HG02973 (cell line): Measurements from ENCODE around the gene UCP2.

Source experiments
- ATAC-seq: cut with Tn5 transposase; IDR thresholded peaks from one replicate; pipeline ENCODE4 v1.9.1; 2021; ENCODE audit warnings: moderate library complexity; ENCODE audit not compliant: unreplicated experiment

UCP2 gene, protein sequence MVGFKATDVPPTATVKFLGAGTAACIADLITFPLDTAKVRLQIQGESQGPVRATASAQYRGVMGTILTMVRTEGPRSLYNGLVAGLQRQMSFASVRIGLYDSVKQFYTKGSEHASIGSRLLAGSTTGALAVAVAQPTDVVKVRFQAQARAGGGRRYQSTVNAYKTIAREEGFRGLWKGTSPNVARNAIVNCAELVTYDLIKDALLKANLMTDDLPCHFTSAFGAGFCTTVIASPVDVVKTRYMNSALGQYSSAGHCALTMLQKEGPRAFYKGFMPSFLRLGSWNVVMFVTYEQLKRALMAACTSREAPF

DNA sequence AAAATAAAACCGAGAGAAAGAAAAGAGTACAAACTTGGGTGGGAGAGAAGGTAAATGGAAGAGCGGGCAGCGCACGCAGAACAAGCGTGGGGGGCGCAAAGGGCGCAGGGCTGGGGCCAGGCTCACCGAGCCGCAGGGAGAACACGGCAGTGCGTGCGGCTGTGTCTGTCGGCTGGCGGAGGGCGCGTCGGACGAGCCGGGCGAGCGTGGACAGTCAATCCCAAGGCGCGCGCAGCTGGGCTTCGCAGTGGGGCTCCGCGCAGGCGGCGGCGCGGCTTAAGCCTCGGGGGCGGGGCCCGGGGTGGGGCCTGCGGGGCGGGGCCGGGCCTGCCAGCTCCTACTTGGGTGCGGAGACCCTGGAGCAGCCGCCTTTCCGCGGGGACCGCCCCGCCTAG, at the start of gene UCP2:
Gene UCP2, minus strand, starts transcription at position 249 of the 395 bp plus-strand sequence. CDS start 4,465 bp downstream, outside the sequence.
- ATAC-seq, result peak; percentile 36

DNA sequence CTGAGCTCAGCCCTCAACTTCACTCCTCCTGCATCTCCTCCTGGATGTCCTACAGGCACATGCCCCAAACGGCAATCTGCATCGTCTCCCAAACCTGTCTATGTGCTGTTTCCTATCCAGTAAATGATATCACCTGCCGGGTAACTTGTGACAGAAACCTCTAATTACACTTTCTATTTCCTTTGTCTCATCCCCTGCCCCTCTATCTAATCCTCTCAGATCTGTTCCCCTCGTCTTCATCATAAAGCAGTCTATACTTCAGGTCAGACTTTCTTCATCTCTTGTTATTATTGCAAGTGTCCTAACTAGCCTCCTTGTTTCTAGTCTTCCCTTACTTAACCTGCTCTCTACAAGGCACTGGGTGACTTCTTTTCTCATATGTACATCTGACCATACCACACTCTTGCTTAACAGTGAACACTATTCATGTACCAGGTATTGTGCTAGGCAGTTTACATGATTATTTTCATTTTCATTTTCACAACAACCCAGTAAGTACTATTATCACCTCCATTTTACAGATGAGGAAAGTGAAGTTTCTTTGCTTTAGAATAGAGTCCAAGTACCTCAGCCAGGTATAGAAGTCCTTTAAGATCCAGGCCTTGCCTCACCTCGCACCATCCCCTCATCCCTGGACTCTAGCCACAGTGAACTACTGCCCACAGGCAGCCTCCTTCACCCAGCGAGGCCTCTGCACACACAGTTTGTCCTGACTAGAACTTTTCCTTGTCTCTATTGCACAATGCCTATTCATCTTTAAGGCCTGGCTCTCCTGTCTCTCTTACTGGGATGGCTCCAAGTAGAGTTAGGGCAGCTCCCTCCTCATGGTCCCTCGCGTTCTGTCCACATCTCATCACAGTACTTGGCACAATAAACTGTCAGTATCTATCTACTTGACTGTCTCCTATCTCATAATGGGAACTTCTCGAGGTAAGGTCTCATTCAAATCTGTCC, 48.4 kb upstream of the UCP2 start:
- ATAC-seq, result no peak

DNA sequence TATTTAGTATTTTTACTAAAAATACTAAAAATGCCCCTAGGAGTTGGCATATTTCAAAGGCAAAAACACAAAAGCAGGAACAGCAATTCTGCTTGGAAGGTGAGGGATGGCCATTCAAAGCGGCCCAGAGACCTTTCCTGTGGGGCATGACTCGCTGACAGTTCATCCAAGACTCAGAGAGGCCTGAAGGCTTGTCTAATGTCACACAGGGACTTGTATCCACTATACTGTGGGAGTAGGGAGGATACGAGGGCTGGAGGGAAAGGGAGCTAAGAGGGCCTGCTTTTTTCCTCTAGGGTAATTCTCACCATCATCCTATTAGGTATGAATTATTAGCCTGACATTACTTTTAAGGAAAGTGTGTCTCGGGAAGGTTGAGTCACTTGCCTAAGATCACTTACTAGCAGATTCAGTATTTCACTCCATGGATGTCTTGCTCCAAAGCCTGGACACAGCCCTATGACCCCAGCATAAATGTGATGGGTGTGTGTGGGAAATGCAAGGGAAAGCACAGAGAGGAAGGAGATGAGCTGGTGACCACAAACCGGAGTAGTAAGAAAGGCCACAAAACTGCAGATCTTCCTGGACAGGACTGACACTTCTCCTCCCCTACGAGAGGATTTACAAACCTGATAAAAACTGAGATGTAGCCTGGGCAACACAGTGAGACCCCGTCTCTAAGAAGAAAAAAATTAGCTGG, 43.0 kb upstream of the UCP2 start:
- ATAC-seq, result no peak

DNA sequence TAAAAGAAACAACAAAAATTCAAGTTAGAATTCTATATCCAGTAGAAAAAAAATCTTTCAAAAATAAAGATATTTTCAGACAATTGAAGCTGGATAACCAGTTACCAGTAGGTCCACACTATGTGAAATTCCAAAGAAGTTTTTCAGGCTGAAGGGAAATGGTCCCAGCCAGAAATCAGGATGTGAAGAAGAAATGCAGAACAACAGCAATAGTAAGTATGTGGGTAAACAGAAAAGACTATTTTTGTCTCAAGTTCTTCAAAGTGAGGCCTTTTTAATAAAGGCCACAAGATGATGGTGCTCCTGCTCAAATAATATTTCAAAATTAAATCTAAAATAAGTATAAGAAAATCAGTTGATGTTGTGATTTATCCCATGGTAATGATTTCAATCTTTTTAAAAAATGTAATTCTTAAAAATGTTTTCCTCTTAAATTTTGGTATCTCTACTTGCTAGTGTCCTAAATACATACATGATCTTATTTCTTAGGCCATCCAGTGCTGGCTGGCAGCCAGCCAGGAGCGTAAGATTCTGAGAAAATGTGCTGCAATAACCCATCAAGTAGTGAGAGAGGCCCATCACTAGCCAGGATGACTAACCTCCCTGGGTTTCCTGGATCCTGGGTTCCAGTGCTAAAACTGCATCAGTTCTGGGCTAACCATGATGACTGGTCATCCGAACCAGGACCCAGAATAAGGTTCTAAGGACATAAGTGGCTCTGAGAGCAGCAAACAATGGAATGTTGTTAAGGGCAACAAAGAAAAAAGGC, 41.8 kb upstream of the UCP2 start:
- ATAC-seq, result no peak

DNA sequence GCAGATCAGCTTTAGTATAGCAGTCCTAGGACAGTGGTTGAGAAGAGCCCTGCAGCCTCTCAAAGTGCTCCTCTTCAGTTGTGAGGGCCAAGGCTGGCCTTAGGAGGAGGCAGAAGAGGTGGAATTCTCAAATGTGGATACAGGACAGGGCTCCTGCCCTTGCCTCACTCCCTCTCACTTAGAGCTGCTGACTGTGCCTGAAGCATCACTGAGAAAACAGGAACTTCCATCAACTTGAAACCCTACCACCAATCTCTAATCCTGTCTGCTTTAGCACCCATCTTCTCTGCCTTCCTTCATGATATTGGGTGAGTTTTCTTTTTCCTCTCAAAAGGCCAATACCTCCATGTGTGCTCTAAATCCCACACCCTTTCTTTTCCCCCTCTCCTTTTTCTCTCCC, 40.6 kb upstream of the UCP2 start:
- ATAC-seq, result no peak

DNA sequence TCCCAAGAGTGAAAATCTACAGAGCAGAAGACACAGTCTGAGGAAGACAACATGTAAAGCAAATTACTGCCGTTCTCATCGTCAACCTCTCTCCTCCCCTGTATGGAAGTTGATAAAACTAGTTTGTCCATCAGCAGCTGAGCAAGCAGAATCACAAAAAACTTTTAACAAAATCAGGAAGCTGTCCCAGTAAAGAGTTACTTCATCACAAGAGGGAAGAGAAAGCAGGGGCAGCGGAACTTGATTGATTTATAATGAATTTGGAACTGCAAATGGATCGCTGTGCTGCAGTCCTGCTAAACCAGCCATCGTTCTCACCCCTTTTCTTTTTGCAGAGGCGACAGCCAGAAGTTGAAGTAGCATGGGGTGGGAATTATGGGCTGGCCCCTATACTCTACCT, 39.9 kb upstream of the UCP2 start:
- ATAC-seq, result no peak

DNA sequence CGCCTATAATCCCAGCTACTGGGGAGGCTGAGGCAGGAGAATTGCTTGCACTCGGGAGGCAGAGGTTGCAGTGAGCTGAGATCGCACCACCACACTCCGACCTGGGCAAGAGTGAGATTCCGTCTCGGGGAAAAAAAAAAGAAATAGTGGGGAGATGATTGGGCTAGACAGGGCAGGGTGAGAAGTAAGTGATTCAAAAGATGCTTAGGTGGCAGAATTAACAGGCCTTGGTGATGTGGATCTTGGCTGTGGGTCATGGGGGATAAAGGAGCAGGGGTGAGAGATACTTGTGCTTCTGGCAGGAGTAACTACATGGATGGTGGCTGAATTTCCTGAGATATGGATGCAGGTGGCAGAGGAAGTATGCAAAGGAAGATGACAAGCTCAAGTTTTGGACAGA, 39.4 kb upstream of the UCP2 start:
- no peak for ATAC-seq

DNA sequence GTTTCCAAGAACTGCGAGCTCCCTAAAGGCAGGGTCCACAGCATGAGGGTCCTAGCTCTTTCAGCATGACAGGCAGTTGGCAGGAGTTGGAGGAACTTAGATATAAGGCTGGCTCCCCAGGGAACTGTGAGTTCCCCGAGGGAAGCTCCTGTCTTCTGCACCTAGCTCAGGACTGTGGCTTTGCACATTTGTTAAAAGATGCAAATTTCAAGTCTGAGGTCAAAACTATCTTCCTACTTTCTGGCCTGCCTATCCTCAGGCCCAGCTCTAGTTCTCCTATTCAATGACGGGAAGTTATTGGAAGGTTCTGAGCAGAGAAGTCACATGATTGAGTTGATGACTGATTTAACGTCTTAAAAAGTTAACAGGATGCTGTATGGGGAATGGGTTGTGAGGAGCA, 37.9 kb upstream of the UCP2 start:
- ATAC-seq, result no peak

DNA sequence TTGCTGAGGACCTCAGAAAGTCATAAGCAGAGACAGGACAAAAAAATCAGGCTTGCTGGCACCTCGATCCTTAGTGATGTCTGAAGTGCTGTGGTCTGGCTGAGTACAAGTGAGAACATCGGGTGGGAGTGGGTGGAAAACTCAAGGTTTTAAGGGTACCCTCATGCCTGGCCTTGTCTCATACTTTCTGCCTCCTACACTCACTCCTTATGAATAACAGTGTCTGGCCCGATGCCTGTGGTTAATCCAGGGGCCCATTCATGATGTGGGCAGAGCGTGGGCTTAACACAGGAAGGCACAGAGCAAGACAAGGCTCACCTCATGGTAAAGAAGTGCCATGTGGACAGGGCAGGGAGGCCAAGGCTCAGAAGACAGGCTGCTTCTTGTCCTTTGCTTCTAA, 37.2 kb upstream of the UCP2 start:
- ATAC-seq, result no peak

DNA sequence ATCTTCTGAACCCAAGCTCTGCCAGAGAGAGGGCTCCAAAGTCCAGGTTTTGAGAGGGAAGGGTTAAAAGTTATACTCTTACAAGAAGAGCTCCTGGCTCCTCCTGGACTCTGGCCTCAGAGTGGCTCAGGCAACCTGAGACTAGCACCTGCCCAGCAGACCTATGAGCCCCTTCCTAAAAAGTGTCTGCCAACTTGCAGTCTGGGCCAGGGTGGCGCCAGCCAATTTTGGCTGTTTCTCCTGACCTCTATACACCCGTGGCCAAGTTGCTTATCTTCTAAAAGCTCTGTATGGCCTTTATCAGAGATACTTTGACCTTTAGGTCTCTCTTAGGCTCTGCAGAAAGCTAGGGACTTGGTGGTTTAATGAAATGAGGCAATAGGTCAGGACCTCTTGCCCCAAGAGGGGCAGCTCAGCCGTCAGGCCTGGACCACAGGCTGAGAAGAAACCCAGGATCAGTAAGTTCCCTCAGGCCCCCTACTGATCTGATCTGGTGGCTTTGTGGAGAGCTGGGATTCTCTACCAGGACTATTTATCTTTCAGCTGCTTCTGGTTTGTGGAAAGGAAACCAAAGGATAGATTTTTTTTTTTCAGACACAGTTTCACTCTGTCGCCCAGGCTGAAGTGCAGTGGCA, 36.6 kb upstream of the UCP2 start:
- no peak for ATAC-seq

DNA sequence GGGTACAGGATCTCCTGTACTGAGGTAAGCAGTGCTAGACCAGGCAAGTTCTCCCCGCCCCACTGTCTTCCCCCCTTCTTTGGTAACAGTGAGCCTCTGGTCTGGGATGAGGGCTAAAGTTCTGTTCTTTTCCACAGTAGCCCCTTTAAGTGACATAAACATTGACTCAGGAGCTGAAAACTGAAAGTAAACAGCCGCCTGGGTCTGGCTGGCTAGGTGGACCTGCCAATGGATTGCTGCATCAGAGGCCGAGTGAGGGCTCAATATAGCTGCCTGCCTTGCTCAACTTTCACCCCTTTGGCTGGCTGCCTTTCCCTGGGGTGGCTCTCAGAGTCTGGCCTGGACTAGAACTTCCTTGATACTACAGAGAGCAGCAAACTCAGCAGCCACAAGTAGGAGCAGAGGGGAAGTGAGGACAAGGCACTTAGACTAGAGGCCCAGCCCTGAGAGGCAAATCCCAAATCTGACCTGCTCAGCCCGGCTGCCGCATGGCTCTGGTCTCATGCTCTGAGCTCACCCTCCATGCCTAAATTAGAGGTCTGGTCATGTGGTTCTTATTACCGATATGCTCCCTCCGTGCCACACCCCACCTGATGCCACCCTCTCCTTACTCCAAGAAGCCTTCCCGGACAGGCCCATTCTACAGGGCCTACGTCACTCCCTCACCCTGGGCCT, 35.8 kb upstream of the UCP2 start:
- no peak for ATAC-seq

DNA sequence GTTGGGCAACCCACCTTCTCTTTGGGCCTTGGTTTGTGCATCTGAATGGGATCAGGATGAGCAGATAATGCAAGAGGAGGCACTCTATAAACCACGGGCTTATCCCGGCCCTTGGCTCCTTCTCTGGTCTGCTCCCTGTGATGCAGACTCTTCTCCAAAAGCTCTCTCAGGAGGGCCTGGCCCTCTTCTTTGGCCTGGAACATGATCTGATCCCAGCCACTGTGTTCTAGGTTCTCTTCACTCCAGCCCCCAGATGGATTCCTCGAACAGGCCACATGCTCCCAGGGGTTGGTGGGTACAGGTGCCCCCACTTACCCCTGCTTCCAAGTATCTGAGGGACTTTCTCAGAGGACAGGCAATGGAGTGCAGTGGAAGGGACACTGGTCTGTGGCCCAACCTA, 35.0 kb upstream of the UCP2 start:
- ATAC-seq, result no peak

DNA sequence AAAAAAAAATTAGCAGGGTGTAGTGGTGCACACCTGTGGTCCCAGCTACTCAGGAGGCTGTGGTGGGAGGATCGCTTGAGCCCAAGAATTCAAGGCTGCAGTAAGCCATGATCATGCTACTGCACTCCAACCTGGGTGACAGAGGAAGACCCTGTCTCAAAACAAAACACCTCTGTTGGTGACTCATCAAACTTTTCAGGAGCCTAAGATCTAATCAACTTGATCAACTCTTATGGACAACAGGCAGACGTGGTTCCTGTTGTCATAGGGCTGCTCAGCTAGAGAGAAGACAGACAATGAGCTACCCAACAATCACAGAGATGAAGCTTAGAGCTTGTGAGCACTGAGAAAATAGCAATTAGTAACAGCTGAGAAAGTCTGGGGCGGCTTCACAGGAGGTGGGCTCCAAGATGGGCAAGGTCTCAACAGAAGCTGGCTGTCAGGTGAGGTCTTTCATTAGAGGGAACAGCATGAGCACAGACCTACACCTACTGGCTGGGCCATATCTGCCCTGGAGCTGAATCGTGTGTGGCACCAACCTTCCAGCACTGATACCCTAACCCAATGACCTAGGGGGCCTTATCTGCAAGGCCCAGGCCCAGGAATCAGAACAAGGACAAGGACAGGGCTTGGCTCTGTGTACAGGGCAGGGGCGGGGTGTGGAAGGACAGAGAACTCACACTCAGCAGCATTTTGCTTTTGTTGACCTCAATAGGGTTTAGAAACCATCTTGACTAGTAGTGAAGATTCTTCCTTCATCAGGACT, 33.5 kb upstream of the UCP2 start:
- no peak for ATAC-seq

DNA sequence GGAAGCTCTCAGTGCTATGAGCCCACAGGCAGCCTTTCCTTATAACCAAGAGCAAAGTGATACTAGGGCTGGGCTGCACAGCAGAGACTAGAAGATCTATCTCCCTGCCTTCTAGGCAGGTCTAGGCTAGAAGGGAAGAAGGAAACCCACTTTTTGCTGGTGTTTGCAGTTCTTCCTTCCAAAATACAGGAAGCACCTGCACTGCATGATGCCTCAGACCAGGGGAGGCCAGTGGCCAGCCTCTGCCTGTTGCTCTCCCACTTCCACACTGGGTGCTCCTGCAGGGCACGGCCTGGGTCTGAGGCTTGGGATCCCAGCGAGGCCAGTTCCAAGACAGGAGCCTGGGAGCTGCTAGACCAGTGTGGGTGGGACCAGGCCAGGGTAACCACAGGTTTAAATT, 32.2 kb upstream of the UCP2 start:
- ATAC-seq, result no peak

DNA sequence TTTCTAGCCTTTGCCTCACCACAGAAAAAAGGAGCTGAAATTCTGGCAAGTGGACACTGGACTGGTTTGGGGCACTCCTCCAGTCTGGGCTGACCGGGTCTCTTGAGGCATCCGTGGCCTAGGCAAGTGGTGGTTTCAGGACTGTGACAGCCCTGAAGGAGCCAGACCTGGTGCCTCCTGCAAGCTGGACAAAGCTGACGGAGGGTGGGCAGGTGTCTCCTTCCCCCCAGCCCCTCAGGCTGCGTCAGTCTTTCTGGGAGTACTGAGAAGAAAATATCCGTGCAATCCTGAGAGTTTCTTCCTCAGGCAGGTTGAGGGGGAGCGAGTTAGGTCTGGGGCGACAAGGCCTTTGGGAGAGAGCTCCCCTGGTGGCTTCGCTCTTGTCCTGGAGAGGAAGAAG, 30.5 kb upstream of the UCP2 start:
- ATAC-seq, result no peak

DNA sequence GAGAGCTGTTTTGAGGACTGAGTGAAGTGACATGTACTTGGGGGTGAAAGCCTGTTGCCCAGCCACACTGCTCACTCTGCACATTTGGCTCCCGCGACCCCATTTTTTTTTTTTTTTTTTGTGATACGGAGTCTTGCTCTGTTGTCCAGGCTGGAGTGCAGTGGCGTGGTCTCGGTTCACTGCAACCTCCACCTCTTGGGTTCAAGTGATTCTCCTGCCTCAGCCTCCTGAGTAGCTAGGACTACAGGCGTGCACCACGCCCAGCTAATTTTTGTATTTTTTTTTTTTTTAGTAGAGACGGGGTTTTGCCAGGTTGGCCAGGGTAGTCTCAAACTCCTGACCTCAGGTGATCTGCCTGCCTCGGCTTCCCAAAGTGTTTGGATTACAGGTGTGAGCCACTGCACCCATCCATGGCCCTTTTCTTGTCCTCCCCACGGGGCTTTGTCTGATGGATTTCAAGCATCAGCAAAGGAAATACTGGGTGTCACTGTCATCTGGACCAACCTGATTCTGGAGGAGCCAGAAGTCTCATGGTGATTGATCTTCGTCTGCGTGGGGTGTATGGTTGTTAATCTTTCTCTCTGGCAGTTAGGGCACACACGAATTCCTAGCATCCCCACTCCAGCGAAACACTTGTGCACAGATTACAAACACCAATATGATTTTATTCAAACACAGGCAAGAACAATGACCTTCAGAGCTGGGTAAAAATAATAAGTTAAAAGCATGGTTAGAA, 29.6 kb upstream of the UCP2 start:
- no peak for ATAC-seq

DNA sequence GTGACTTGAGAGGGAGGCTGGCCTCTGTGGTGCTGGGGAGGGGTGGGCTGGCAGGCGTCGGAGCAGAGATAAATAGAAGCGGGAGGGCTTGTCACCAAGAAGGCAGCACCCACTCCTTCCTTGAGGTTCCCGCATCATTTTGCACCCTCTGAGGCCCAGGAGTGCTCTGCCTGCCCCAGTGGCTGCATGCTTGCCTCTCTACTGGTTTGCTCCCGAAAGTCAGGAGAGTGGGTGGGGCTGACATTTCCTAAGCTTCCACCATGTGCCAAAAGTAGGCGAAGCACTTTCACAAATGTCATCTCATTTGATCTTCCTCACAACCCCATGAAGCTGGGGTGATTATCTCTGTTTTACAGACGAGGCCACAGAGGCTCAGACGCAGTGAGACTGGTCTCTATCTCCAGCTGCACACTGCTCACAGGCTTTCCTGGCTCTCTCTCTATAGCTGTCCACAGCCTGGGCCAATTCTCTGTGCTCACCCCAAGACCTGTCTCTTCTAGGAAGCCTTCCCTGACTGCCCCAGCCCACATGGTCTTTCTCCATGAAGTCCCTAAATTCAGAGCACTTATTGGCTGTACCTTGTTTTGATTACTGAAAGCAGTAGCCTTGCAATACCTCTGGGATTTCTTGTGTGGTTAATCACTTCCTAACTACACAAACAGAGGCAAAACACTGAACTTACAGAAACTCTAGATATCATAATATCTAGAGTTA, 28.9 kb upstream of the UCP2 start:
- peak; percentile 87 for ATAC-seq
